Subcutaneous adipose tissue (tissue), 4 donors: ENCODE measurements around the gene CLDN16. TPM values are rescaled to one million over a fixed set of nuclear protein-coding genes. Genes with fewer than 3 reads are reported as not detected.

Experiments
- CTCF ChIP-seq: fragments of 450-650 bp; IDR thresholded peaks from one replicate; pipeline ENCODE4 v1.5.1; 2016; ENCODE audit warnings: low read depth, mild to moderate bottlenecking, control low read depth, antibody characterized with exemption, moderate library complexity
- total RNA-seq, 4 donors: library from RNA; depleted of rRNA; stranded (reverse); fragments of >200 nt; gene quantifications; one replicate each; pipeline ENCODE4 v1.1.0, GENCODE V29; 2016

The CLDN16 gene
- total RNA-seq, 4 donors from 2014 or later = 1.2 TPM; not detected in 3

GRCh38 chr3:190425833-190426232 lies 37.9 kb downstream of the CLDN16 start:
- no peak for TF ChIP-seq CTCF

- TF ChIP-seq CTCF = no peak
These were observed 39.0 kb downstream of the CLDN16 start for GRCh38 chr3:190426806-190427507.

GRCh38 chr3:190429681-190430080 lies 41.7 kb downstream of the CLDN16 start:
- TF ChIP-seq CTCF = no peak

- TF ChIP-seq CTCF = no peak
These were observed 42.9 kb downstream of the CLDN16 start for GRCh38 chr3:190430906-190431305.

GRCh38 chr3:190432216-190432615 lies 44.3 kb downstream of the CLDN16 start:
- TF ChIP-seq CTCF = no peak

- TF ChIP-seq CTCF = no peak
These were observed 45.7 kb downstream of the CLDN16 start for GRCh38 chr3:190433626-190434025.

GRCh38 chr3:190435618-190436017 lies 47.7 kb downstream of the CLDN16 start:
- TF ChIP-seq CTCF = no peak
